GM23338 (cell line): ENCODE data around the gene SUPT3H. TPM values are rescaled to one million over a fixed set of nuclear protein-coding genes. Genes with fewer than 3 reads are reported as not detected.

ENCODE experiments used
- ATAC-seq: fragments of 200-7000 bp; cut with Tn5 transposase; 3 replicates; pipeline ENCODE4 v1.9.1; 2020
- DNase-seq: peaks from one replicate; pipeline ENCODE4 v3.0.0-alpha.2; 2015; ENCODE audit warnings: low spot score
- H2AFZ ChIP-seq: fragments of 200-600 bp; sonication (generic); 2 replicates; pipeline ENCODE4 v1.8.0; 2016; ENCODE audit warnings: antibody characterized with exemption, mild to moderate bottlenecking, moderate library complexity
- H3F3A ChIP-seq: fragments of 200-600 bp; sonication (generic); replicated peaks from 2 replicates; pipeline ENCODE4 v1.8.0; 2017; ENCODE audit warnings: antibody characterized with exemption, mixed run types, low read depth
- H3K27ac ChIP-seq: fragments of 200-600 bp; sonication (generic); 2 replicates; pipeline ENCODE4 v1.6.1; 2016; ENCODE audit warnings: low read depth
- H3K27me3 ChIP-seq: fragments of 200-600 bp; sonication (generic); 2 replicates; pipeline ENCODE4 v1.8.0; 2016; ENCODE audit warnings: mild to moderate bottlenecking, mixed run types, moderate library complexity; ENCODE audit not compliant: insufficient read depth
- H3K36me3 ChIP-seq: fragments of 200-600 bp; sonication (generic); 2 replicates; pipeline ENCODE4 v1.8.0; 2016; ENCODE audit warnings: mild to moderate bottlenecking; ENCODE audit not compliant: insufficient read depth
- H3K4me1 ChIP-seq: fragments of 200-600 bp; sonication (generic); 2 replicates; pipeline ENCODE4 v1.8.0; 2016; ENCODE audit warnings: mild to moderate bottlenecking, moderate library complexity; ENCODE audit not compliant: insufficient read depth
- H3K4me2 ChIP-seq: fragments of 200-600 bp; sonication (generic); 2 replicates; pipeline ENCODE4 v1.7.1; 2017; ENCODE audit warnings: mixed run types
- H3K4me3 ChIP-seq: fragments of 200-600 bp; sonication (generic); 2 replicates; pipeline ENCODE4 v1.6.1; 2016; ENCODE audit warnings: mixed run types
- H3K79me2 ChIP-seq: fragments of 200-600 bp; sonication (generic); replicated peaks from 2 replicates; pipeline ENCODE4 v1.8.0; 2017; ENCODE audit warnings: mild to moderate bottlenecking; ENCODE audit not compliant: insufficient read depth
- H3K9me2 ChIP-seq: fragments of 200-600 bp; sonication (generic); 2 replicates; pipeline ENCODE4 v1.8.0; 2017; ENCODE audit not compliant: insufficient read depth
- H4K20me1 ChIP-seq: fragments of 200-600 bp; sonication (generic); replicated peaks from 2 replicates; pipeline ENCODE4 v1.8.0; 2017; ENCODE audit warnings: mild to moderate bottlenecking; ENCODE audit not compliant: insufficient read depth
- H3K27ac Mint-ChIP-seq: 2 replicates; pipeline ENCODE4 v1.8.0; 2020; ENCODE audit warnings: inconsistent platforms, mild to moderate bottlenecking, moderate library complexity, mixed read lengths
- H3K27me3 Mint-ChIP-seq: 3 replicates; pipeline ENCODE4 v1.8.0; 2022; ENCODE audit warnings: low read depth, mild to moderate bottlenecking, moderate library complexity, mixed read lengths, inconsistent platforms; ENCODE audit not compliant: insufficient read depth, poor library complexity
- H3K36me3 Mint-ChIP-seq: 3 replicates; pipeline ENCODE4 v1.8.0; 2021; ENCODE audit warnings: low read depth, mild to moderate bottlenecking, inconsistent platforms, moderate library complexity, mixed read lengths
- H3K4me1 Mint-ChIP-seq: 3 replicates; pipeline ENCODE4 v1.8.0; 2020; ENCODE audit warnings: mild to moderate bottlenecking, inconsistent platforms, mixed read lengths
- H3K4me3 Mint-ChIP-seq: 3 replicates; pipeline ENCODE4 v1.8.0; 2021; ENCODE audit warnings: moderate library complexity, mild to moderate bottlenecking, inconsistent platforms, mixed read lengths
- H3K9me3 Mint-ChIP-seq: 3 replicates; pipeline ENCODE4 v1.8.0; 2020; ENCODE audit warnings: moderate library complexity, mild to moderate bottlenecking, inconsistent platforms, mixed read lengths
- CREB1 ChIP-seq: fragments of 250-450 bp; sonication (Bioruptor Pico); IDR thresholded peaks from 2 replicates; pipeline ENCODE4 v1.5.0; 2020; ENCODE audit warnings: low read depth, mild to moderate bottlenecking, moderate library complexity
- EZH2 ChIP-seq: fragments of 200-600 bp; sonication (generic); IDR thresholded peaks from one replicate; pipeline ENCODE4 v1.8.0; 2017; ENCODE audit warnings: antibody characterized with exemption, mild to moderate bottlenecking, low read depth; ENCODE audit not compliant: unreplicated experiment
- EZH2phosphoT487 ChIP-seq: fragments of 200-600 bp; sonication (generic); IDR thresholded peaks from one replicate; pipeline ENCODE4 v1.8.1; 2018; ENCODE audit warnings: antibody characterized with exemption; ENCODE audit not compliant: unreplicated experiment
- JUNB ChIP-seq: IDR thresholded peaks from one replicate; pipeline ENCODE4 v1.6.1; 2016; ENCODE audit warnings: antibody characterized with exemption; ENCODE audit not compliant: unreplicated experiment
- NANOG ChIP-seq: IDR thresholded peaks from 2 replicates; pipeline ENCODE4 v1.6.1; 2016; ENCODE audit warnings: antibody characterized with exemption, borderline replicate concordance
- POLR2AphosphoS5 ChIP-seq: IDR thresholded peaks from 2 replicates; pipeline ENCODE4 v1.6.1; 2016; ENCODE audit warnings: antibody characterized with exemption, low read depth
- STAT1 ChIP-seq: IDR thresholded peaks from one replicate; pipeline ENCODE4 v1.6.1; 2016; ENCODE audit warnings: antibody characterized with exemption; ENCODE audit not compliant: unreplicated experiment
- ZNF114 ChIP-seq: fragments of 250-450 bp; sonication (Bioruptor Pico); IDR thresholded peaks from 2 replicates; pipeline ENCODE4 v1.5.0; 2020; ENCODE audit warnings: mild to moderate bottlenecking, moderate library complexity
- ZNF331 ChIP-seq: fragments of 250-450 bp; sonication (Bioruptor Pico); IDR thresholded peaks from 2 replicates; pipeline ENCODE4 v1.5.0; 2020; ENCODE audit warnings: low read depth, mild to moderate bottlenecking, moderate library complexity
- polyA plus RNA-seq: library from polyadenylated mRNA; unstranded; fragments of >200 nt; fragmentation: Nextera tagmentation; extraction: Ambion mirVana; gene quantifications from 2 replicates; pipeline ENCODE4 v1.2.1, GENCODE V29; 2016
- total RNA-seq: library from RNA; depleted of rRNA; stranded (reverse); fragments of >200 nt; shearing (Covaris generic); gene quantifications from 2 replicates; pipeline ENCODE4 v1.2.3, GENCODE V29; 2014
- TF ChIP-seq, protein P1 (sequence below): IDR thresholded peaks from 2 replicates; pipeline ENCODE4 v1.6.1; 2016; ENCODE audit warnings: antibody characterized with exemption
- TF ChIP-seq, protein P2 (sequence below): fragments of 250-450 bp; sonication (Bioruptor Pico); IDR thresholded peaks from 2 replicates; pipeline ENCODE4 v1.5.0; 2020; ENCODE audit warnings: mild to moderate bottlenecking, moderate library complexity
- TF ChIP-seq, protein P3 (sequence below), 2 experiments: fragments of 200-600 bp in 1 of 2; sonication (generic) in 1 of 2; conservative IDR thresholded peaks; 2 replicates each; pipeline versions ENCODE4 v1.5.1 to v1.6.1; 2016 to 2017; ENCODE audit warnings: antibody characterized with exemption in 2 of 2, low read depth in 2 of 2, mild to moderate bottlenecking in 2 of 2, moderate library complexity in 1 of 2

Gene SUPT3H
- total and polyA plus RNA-seq, 2 experiments from 2014 or later = 11.4 to 30.1 TPM

DNA sequence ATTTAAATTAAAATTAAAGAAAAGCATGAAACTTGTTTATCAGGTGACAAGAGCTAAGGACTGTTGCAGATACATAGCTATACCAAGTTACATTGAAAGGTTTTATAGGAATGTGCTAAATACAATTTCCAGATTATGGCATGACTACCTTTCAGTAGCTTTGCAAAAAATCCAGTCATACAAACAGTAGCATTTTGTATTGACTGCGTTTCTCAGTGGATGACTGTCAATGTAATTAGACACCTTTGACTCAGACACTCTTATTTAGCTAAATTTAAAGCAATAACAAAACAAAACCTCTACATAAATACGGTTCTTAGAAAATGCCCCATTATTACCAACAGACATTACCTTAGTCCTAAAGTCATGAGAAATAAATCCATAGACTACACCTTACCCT, 325.4 kb downstream of the SUPT3H start:
- Histone ChIP-seq H3K27ac (no peak overlapping the region), H3K4me2 (no peak overlapping the region), H3F3A (no peaks in the 10 kb centered on the region), H4K20me1 (no peaks in the 10 kb centered on the region), H3K4me3 (no peak overlapping the region), H2AFZ (no peak overlapping the region), H3K27me3 (no peaks in the 10 kb centered on the region), H3K79me2 (no peaks in the 10 kb centered on the region), H3K4me1 (peaks cover 4% of the 10 kb centered on the region; the same call in 1 of the 2 replicates), H3K9me2 (no peaks in the 10 kb centered on the region), H3K36me3 (no peaks in the 10 kb centered on the region)
- Mint-ChIP-seq H3K27ac (no peak overlapping the region), H3K27me3 (no peaks in the 10 kb centered on the region), H3K4me1 (peaks cover 26% of the 10 kb centered on the region; the same call in 2 of the 3 replicates), H3K36me3 (no peaks in the 10 kb centered on the region), H3K9me3 (no peaks in the 10 kb centered on the region), H3K4me3 (no peak overlapping the region)
- no peak for DNase-seq
- no peak for ATAC-seq
- TF ChIP-seq STAT1 = no peak
- no peak for TF ChIP-seq NANOG
- TF ChIP-seq, protein P1, sequence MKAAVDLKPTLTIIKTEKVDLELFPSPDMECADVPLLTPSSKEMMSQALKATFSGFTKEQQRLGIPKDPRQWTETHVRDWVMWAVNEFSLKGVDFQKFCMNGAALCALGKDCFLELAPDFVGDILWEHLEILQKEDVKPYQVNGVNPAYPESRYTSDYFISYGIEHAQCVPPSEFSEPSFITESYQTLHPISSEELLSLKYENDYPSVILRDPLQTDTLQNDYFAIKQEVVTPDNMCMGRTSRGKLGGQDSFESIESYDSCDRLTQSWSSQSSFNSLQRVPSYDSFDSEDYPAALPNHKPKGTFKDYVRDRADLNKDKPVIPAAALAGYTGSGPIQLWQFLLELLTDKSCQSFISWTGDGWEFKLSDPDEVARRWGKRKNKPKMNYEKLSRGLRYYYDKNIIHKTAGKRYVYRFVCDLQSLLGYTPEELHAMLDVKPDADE = no peak
- no peak for TF ChIP-seq EZH2
- no peak for TF ChIP-seq POLR2AphosphoS5
- TF ChIP-seq, protein P2, sequence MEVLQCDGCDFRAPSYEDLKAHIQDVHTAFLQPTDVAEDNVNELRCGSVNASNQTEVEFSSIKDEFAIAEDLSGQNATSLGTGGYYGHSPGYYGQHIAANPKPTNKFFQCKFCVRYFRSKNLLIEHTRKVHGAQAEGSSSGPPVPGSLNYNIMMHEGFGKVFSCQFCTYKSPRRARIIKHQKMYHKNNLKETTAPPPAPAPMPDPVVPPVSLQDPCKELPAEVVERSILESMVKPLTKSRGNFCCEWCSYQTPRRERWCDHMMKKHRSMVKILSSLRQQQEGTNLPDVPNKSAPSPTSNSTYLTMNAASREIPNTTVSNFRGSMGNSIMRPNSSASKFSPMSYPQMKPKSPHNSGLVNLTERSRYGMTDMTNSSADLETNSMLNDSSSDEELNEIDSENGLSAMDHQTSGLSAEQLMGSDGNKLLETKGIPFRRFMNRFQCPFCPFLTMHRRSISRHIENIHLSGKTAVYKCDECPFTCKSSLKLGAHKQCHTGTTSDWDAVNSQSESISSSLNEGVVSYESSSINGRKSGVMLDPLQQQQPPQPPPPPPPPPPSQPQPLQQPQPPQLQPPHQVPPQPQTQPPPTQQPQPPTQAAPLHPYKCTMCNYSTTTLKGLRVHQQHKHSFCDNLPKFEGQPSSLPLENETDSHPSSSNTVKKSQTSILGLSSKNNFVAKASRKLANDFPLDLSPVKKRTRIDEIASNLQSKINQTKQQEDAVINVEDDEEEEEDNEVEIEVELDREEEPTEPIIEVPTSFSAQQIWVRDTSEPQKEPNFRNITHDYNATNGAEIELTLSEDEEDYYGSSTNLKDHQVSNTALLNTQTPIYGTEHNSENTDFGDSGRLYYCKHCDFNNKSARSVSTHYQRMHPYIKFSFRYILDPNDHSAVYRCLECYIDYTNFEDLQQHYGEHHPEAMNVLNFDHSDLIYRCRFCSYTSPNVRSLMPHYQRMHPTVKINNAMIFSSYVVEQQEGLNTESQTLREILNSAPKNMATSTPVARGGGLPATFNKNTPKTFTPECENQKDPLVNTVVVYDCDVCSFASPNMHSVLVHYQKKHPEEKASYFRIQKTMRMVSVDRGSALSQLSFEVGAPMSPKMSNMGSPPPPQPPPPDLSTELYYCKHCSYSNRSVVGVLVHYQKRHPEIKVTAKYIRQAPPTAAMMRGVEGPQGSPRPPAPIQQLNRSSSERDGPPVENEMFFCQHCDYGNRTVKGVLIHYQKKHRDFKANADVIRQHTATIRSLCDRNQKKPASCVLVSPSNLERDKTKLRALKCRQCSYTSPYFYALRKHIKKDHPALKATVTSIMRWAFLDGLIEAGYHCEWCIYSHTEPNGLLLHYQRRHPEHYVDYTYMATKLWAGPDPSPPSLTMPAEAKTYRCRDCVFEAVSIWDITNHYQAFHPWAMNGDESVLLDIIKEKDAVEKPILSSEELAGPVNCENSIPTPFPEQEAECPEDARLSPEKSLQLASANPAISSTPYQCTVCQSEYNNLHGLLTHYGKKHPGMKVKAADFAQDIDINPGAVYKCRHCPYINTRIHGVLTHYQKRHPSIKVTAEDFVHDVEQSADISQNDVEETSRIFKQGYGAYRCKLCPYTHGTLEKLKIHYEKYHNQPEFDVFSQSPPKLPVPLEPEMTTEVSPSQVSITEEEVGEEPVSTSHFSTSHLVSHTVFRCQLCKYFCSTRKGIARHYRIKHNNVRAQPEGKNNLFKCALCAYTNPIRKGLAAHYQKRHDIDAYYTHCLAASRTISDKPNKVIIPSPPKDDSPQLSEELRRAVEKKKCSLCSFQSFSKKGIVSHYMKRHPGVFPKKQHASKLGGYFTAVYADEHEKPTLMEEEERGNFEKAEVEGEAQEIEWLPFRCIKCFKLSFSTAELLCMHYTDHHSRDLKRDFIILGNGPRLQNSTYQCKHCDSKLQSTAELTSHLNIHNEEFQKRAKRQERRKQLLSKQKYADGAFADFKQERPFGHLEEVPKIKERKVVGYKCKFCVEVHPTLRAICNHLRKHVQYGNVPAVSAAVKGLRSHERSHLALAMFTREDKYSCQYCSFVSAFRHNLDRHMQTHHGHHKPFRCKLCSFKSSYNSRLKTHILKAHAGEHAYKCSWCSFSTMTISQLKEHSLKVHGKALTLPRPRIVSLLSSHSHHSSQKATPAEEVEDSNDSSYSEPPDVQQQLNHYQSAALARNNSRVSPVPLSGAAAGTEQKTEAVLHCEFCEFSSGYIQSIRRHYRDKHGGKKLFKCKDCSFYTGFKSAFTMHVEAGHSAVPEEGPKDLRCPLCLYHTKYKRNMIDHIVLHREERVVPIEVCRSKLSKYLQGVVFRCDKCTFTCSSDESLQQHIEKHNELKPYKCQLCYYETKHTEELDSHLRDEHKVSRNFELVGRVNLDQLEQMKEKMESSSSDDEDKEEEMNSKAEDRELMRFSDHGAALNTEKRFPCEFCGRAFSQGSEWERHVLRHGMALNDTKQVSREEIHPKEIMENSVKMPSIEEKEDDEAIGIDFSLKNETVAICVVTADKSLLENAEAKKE (CRISPR knock-in tag) = no peak
- no peak for TF ChIP-seq ZNF331
- TF ChIP-seq, protein P3, sequence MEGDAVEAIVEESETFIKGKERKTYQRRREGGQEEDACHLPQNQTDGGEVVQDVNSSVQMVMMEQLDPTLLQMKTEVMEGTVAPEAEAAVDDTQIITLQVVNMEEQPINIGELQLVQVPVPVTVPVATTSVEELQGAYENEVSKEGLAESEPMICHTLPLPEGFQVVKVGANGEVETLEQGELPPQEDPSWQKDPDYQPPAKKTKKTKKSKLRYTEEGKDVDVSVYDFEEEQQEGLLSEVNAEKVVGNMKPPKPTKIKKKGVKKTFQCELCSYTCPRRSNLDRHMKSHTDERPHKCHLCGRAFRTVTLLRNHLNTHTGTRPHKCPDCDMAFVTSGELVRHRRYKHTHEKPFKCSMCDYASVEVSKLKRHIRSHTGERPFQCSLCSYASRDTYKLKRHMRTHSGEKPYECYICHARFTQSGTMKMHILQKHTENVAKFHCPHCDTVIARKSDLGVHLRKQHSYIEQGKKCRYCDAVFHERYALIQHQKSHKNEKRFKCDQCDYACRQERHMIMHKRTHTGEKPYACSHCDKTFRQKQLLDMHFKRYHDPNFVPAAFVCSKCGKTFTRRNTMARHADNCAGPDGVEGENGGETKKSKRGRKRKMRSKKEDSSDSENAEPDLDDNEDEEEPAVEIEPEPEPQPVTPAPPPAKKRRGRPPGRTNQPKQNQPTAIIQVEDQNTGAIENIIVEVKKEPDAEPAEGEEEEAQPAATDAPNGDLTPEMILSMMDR (conservative IDR thresholded peaks at IDR 0.05; ENCODE audit: low read depth in 2 of 2) = no peak
- no peak for TF ChIP-seq EZH2phosphoT487
- no peak for TF ChIP-seq JUNB
- TF ChIP-seq ZNF114 = no peak
- no peak for TF ChIP-seq CREB1
